Right lobe of liver (tissue), 6 donors: Measurements from ENCODE around the gene RASL12. TPM values are rescaled to one million over a fixed set of nuclear protein-coding genes. Genes with fewer than 3 reads are reported as not detected.

Experiments
- ATAC-seq, 4 donors: fragments of 200-7000 bp; cut with Tn5 transposase; one replicate each; pipeline ENCODE4 v1.9.1; 2020; ENCODE audit warnings: mild to moderate bottlenecking in 4 of 4, moderate library complexity in 4 of 4
- DNase-seq, 3 donors: peaks; one replicate each; pipeline ENCODE4 v3.0.0-alpha.2; 2020
- H3K27ac ChIP-seq, 3 donors: fragments of 200-600 bp; one replicate each; pipeline ENCODE4 v1.8.0; 2022
- H3K27me3 ChIP-seq, 2 donors: fragments of 200-600 bp; one replicate each; pipeline ENCODE4 v1.8.0; 2022
- H3K36me3 ChIP-seq, 4 donors: fragments of 200-600 bp; sonication (generic) in 1 of 4; one replicate each; pipeline versions ENCODE4 v1.5.1 to v1.8.0; 2017 to 2022; ENCODE audit warnings: control low read depth in 1 of 4
- H3K4me1 ChIP-seq, 4 donors: fragments of 200-600 bp; sonication (generic) in 1 of 4; one replicate each; pipeline versions ENCODE4 v1.5.1 to v1.8.0; 2017 to 2022; ENCODE audit warnings: control low read depth in 1 of 4
- H3K4me3 ChIP-seq, 3 donors: fragments of 200-600 bp; one replicate each; pipeline ENCODE4 v1.8.0; 2022
- H3K9me3 ChIP-seq, 4 donors: fragments of 200-600 bp; sonication (generic) in 1 of 4; one replicate each; pipeline versions ENCODE4 v1.5.1 to v1.8.0; 2017 to 2022; ENCODE audit warnings: control low read depth in 1 of 4
- CTCF ChIP-seq, 4 donors: fragments of 200-600 bp in 3 of 4; fragments of 450-650 bp in 1 of 4; IDR thresholded peaks; one replicate each; pipeline versions ENCODE4 v1.5.1 to v1.8.0; 2016 to 2022; ENCODE audit warnings: antibody characterized with exemption in 4 of 4, mild to moderate bottlenecking in 2 of 4
- POLR2A ChIP-seq: fragments of 450-650 bp; IDR thresholded peaks from one replicate; pipeline ENCODE4 v1.6.1; 2017; ENCODE audit warnings: antibody characterized with exemption, mild to moderate bottlenecking
- WGBS: methylation state at CpG from one replicate; pipeline ENCODE4 v1.1.6; 2018; ENCODE audit warnings: low coverage, low lambda C conversion rate; ENCODE audit not compliant: insufficient coverage; ENCODE audit errors: missing lambda C conversion rate; 5-methylcytosine and 5-hydroxymethylcytosine counted together
- intact Hi-C, 2 donors: fragments of 100-400 bp; cut with DNase I; formaldehyde crosslinking; loops; one replicate each; pipeline versions ENCODE4 v1.11.2 to v1.14.1; 2022
- total RNA-seq, 6 experiments: library from RNA; depleted of rRNA in 2 of 6; stranded (reverse); fragments of >200 nt in 2 of 6; fragmentation: NEBNext Ultra II Directional in 3 of 6; extraction: Animal tissue kit (Norgen Biotek cat#: 25700) in 3 of 6; gene quantifications; one replicate each; pipeline versions ENCODE4 v1.1.0 to v1.2.4, GENCODE V29; 2016 to 2023
- donor health status: DM: no; HTN: yes; CAD: no.
- donor health status: DM: no; HTN: no; CAD: no.
- donor health status: DM: no; HTN: no; CAD: no.
- donor health status: DM: no; HTN: yes; CAD: no.
- donor health status: DM: no; HTN: yes; CAD: no.

RASL12 gene
- total RNA-seq, 6 experiments from 2014 or later = 0.07 to 1.5 (median 0.24) TPM

GRCh38 chr15:65062726-65063125 is 5.1 kb downstream of the RASL12 start:
- TF ChIP-seq CTCF (IDR thresholded peaks at IDR 0.05) (no peak), POLR2A (no peak)
- 91% methylated on average over 3 of the region's 5 CpGs for WGBS
- DNase-seq = no peak
- no peak overlapping the region for H3K4me3 ChIP-seq
- H3K4me1 ChIP-seq = peaks cover 0 to 3% (median 0%) of the 10 kb centered on the region in 4 donors
- H3K27ac ChIP-seq = no peak overlapping the region
- peaks cover 0 to 4% of the 10 kb centered on the region in 2 donors for H3K27me3 ChIP-seq
- H3K36me3 ChIP-seq = no peaks in the 10 kb centered on the region
- no peak for ATAC-seq
- no peaks in the 10 kb centered on the region for H3K9me3 ChIP-seq
- intact Hi-C loops = no loop called here

- H3K9me3 ChIP-seq = no peaks in the 10 kb centered on the region
- WGBS = 78% methylated on average over 4 of the region's 5 CpGs
- H3K36me3 ChIP-seq = no peaks in the 10 kb centered on the region
- H3K4me1 ChIP-seq = peaks cover 0 to 5% (median 2%) of the 10 kb centered on the region in 4 donors
- no peak for ATAC-seq
- no peak overlapping the region for H3K4me3 ChIP-seq
- no peaks in the 10 kb centered on the region for H3K27me3 ChIP-seq
- intact Hi-C loops = no loop called here
- no peak overlapping the region for H3K27ac ChIP-seq
- DNase-seq = no peak
- no peak for TF ChIP-seq POLR2A
- no peak for TF ChIP-seq CTCF (IDR thresholded peaks at IDR 0.05)
Measured at GRCh38 chr15:65062061-65062460, 5.7 kb downstream of the RASL12 start.

GRCh38 chr15:65060641-65061397 is 7.0 kb downstream of the RASL12 start:
- peak in 1 of 4 donors; percentile 9 for ATAC-seq
- Histone ChIP-seq H3K4me1 (peaks cover 0 to 17% (median 5%) of the 10 kb centered on the region in 4 donors), H3K9me3 (no peaks in the 10 kb centered on the region), H3K27ac (no peak overlapping the region), H3K4me3 (no peak overlapping the region), H3K27me3 (no peaks in the 10 kb centered on the region), H3K36me3 (no peaks in the 10 kb centered on the region)
- DNase-seq = no peak
- 94% methylated on average over 4 of the region's 6 CpGs for WGBS
- TF ChIP-seq CTCF (IDR thresholded peaks at IDR 0.05) (no peak), POLR2A (no peak)
- intact Hi-C loops = no loop called here

DNA sequence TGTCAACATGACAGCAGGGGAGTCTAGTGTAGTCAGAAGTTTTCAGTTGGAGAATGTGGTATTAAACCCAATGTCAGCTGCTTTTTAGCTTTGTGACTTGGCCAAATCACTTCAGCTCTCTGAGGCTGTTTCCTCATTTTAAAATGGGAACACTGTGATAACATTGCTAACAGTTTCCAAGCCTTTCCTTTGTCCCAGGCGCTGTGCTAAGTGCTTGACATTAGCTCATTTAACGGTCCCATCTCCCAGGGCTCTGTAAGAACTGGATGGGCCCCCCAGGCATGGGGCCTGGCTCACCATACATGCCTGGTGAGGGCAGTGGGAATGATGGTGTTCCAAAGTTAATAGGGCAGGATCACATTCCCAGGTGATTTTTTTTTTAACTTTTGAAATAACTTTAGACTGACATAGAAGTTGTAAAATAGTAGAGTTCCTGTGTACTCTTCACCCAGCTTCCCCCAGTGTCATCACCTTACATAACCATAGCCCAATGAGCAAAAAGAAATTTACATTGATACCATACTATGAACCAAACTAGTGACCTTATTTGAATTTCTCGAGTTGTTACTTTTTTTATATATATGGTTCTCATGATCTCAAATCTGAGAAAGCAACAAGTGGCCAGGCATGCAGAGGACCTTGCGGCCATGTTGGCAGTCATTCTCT is 7.7 kb downstream of the RASL12 start:
- WGBS = 82% methylated on average over 3 of the region's 4 CpGs
- no peaks in the 10 kb centered on the region for H3K27me3 ChIP-seq
- H3K4me1 ChIP-seq = peaks cover 0 to 23% (median 7%) of the 10 kb centered on the region in 4 donors
- H3K27ac ChIP-seq = no peak overlapping the region
- no peaks in the 10 kb centered on the region for H3K36me3 ChIP-seq
- H3K9me3 ChIP-seq = no peaks in the 10 kb centered on the region
- intact Hi-C loops = no loop called here
- no peak for TF ChIP-seq CTCF (IDR thresholded peaks at IDR 0.05)
- no peak for TF ChIP-seq POLR2A
- no peak overlapping the region for H3K4me3 ChIP-seq
- ATAC-seq = no peak
- DNase-seq = no peak
